GM12878 (cell line): ENCODE data around the gene RAD51B. TPM values are rescaled to one million over a fixed set of nuclear protein-coding genes. Genes with fewer than 3 reads are reported as not detected.
A peak's percentile ranks its signal among the peaks of the same experiment; 100 is the strongest.

ENCODE experiments used
- ATAC-seq: fragments of 200-7000 bp; cut with Tn5 transposase; 3 replicates; pipeline ENCODE4 v1.9.1; 2020; ENCODE audit warnings: mild to moderate bottlenecking, moderate library complexity
- BruUV-seq: library from RNA; stranded (reverse); fragments of 400-500 nt; replicated peaks from 2 replicates; lab custom pipeline; 2021; lab: Mats Ljungman, UMichigan
- CTCF ChIA-PET: fragments of 300-600 bp; sonication (Branson Sonifier 250); formaldehyde crosslinking; extraction: SDS; loops from one replicate; lab custom pipeline; 2021; ENCODE audit warnings: inconsistent platforms; lab: Yijun Ruan, JAX
- POLR2A ChIA-PET: fragments of 350-600 bp; formaldehyde crosslinking; extraction: SDS; loops from one replicate; lab custom pipeline; 2021; ENCODE audit warnings: inconsistent platforms; lab: Charles Lee
- RAD21 ChIA-PET: fragments of 300-600 bp; sonication (Branson Sonifier 250); formaldehyde crosslinking; loops from one replicate; lab custom pipeline; 2023; ENCODE audit warnings: antibody characterized with exemption; ENCODE audit not compliant: unreplicated experiment; lab: Charles Lee
- SMC1A ChIA-PET: fragments of 300-600 bp; sonication (Branson Sonifier 250); formaldehyde crosslinking; loops from one replicate; lab custom pipeline; 2023; ENCODE audit not compliant: unreplicated experiment, uncharacterized antibody; lab: Charles Lee
- DNase-seq: peaks from one replicate; pipeline ENCODE4 v3.0.0-alpha.2; 2011; ENCODE audit warnings: low read depth, low spot score
- FAIRE-seq: peaks from 3 replicates; lab custom pipeline; 2011; peaks lifted over from hg19 to GRCh38; lab: Jason Lieb, UNC
- H2AFZ ChIP-seq: 2 replicates; pipeline ENCODE4 v1.6.0; 2011; ENCODE audit warnings: low read depth, low read length, control low read depth; ENCODE audit not compliant: control insufficient read depth
- H3K27ac ChIP-seq: 2 replicates; pipeline ENCODE4 v1.5.1; 2011; ENCODE audit warnings: control low read depth; ENCODE audit not compliant: control insufficient read depth, insufficient read depth
- H3K27me3 ChIP-seq, 2 experiments: replicated peaks in 1 of 2; 2 replicates each; pipeline versions ENCODE4 v1.6.0 to v1.6.1; 2011; ENCODE audit warnings: low read length in 1 of 2; ENCODE audit not compliant: control insufficient read depth in 2 of 2, insufficient read depth in 2 of 2
- H3K36me3 ChIP-seq, 2 experiments: 2 replicates each; pipeline ENCODE4 v1.5.1; 2011; ENCODE audit warnings: low read length in 1 of 2; ENCODE audit not compliant: control insufficient read depth in 2 of 2, insufficient read depth in 2 of 2
- H3K4me1 ChIP-seq: 2 replicates; pipeline ENCODE4 v1.6.1; 2011; ENCODE audit warnings: mild to moderate bottlenecking, low read length, moderate library complexity, mixed read lengths; ENCODE audit not compliant: control insufficient read depth, insufficient read depth
- H3K4me2 ChIP-seq: 2 replicates; pipeline ENCODE4 v1.6.0; 2011; ENCODE audit warnings: control low read depth; ENCODE audit not compliant: control insufficient read depth, insufficient read depth
- H3K4me3 ChIP-seq: fragments of 200-600 bp; sonication (generic); 2 replicates; pipeline ENCODE4 v1.5.1; 2016
- H3K79me2 ChIP-seq: 2 replicates; pipeline ENCODE4 v1.6.0; 2011; ENCODE audit warnings: low read length; ENCODE audit not compliant: control insufficient read depth, insufficient read depth
- H3K9ac ChIP-seq: 2 replicates; pipeline ENCODE4 v1.8.0; 2011; ENCODE audit warnings: low read length, control low read depth, mixed read lengths; ENCODE audit not compliant: control insufficient read depth, insufficient read depth
- H3K9me3 ChIP-seq: replicated peaks from 3 replicates; pipeline ENCODE4 v1.5.1; 2011; ENCODE audit warnings: mild to moderate bottlenecking, low read length; ENCODE audit not compliant: control insufficient read depth, insufficient read depth
- H4K20me1 ChIP-seq: 2 replicates; pipeline ENCODE4 v1.6.0; 2011; ENCODE audit not compliant: control insufficient read depth, insufficient read depth
- SMAD1 ChIP-seq: fragments of 450-650 bp; IDR thresholded peaks from 2 replicates; pipeline ENCODE4 v1.6.1; 2018; ENCODE audit warnings: mild to moderate bottlenecking, low read depth; ENCODE audit not compliant: partially characterized antibody
- SMAD5 ChIP-seq: IDR thresholded peaks from 2 replicates; pipeline ENCODE4 v1.6.1; 2016; ENCODE audit warnings: antibody characterized with exemption, low read depth
- TCF12 ChIP-seq: IDR thresholded peaks from 2 replicates; pipeline ENCODE4 v1.6.1; 2011; ENCODE audit warnings: low read depth, mild to moderate bottlenecking, low read length
- ZBTB11 ChIP-seq: fragments of 450-650 bp; formaldehyde crosslinking; IDR thresholded peaks from 2 replicates; pipeline ENCODE4 v1.5.0; 2022; ENCODE audit warnings: mild to moderate bottlenecking, missing genetic modification characterization
- WGBS: methylation state at CpG from one replicate; pipeline ENCODE4 v1.1.6; 2016; ENCODE audit warnings: low lambda C conversion rate; ENCODE audit not compliant: insufficient replicate concordance, insufficient coverage; ENCODE audit errors: missing lambda C conversion rate; 5-methylcytosine and 5-hydroxymethylcytosine counted together
- in situ Hi-C: fragments of 300-500 bp; cut with MboI; formaldehyde crosslinking; loops from 9 replicates; pipeline ENCODE4 v1.14.3; 2018; ENCODE audit warnings: mixed read lengths
- intact Hi-C: fragments of 100-400 bp; cut with micrococcal nuclease; formaldehyde crosslinking; loops from one replicate; pipeline ENCODE4 v1.14.2; 2022; ENCODE audit not compliant: unreplicated experiment
- polyA plus RNA-seq, 11 experiments: library from polyadenylated mRNA; depleted of rRNA in 4 of 11; unstranded in 6 of 11; stranded (reverse) in 5 of 11; fragments of >200 nt; fragmentation: Nextera tagmentation in 4 of 11; fragmentation: Illumina TruSeq in 1 of 11; extraction: Ambion mirVana in 4 of 11; extraction: Trizol in 1 of 11; gene quantifications; 1 replicate in 1 of 11; 2 replicates in 10 of 11; pipeline versions ENCODE4 v1.2.1 to v1.2.3, GENCODE V29; 2011 to 2016; ENCODE audit warnings: inconsistent platforms in 2 of 11, missing spikeins in 2 of 11, low read depth in 1 of 11
- total RNA-seq, 4 experiments: library from RNA; depleted of rRNA in 3 of 4; stranded (reverse); fragments of >200 nt in 3 of 4; fragmentation: Illumina TruSeq in 1 of 4; extraction: Trizol in 1 of 4; gene quantifications; 2 replicates each; pipeline versions ENCODE4 v1.2.1 to v1.2.3, GENCODE V29; 2013 to 2021
- TF ChIP-seq, protein P1 (sequence below): IDR thresholded peaks from 2 replicates; pipeline ENCODE4 v1.6.1; 2011; ENCODE audit warnings: low read depth, mild to moderate bottlenecking, low read length, moderate library complexity, borderline replicate concordance; ENCODE audit errors: extremely low read depth

RAD51B gene
- total and polyA plus RNA-seq, 10 of the 15 experiments (the other 5 are each of a cell fraction or from before 2014, with no cell fraction given) = 9.8 to 26.8 (median 21.3) TPM

GRCh38 chr14:68449561-68450181 is 630.1 kb downstream of the RAD51B start:
- no peak for TF ChIP-seq SMAD1
- 0 out of 2 replicates have a peak, but pooled peaks have one; percentile 49 for TF ChIP-seq TCF12
- ATAC-seq = no peak
- RAD21 ChIA-PET = interaction anchor here (0.6 to 2.2 kb wide), 7 partner anchors 18 to 200 kb away, joined by 3 to 6 read pairs (median 4); no protein-coding TSS in a partner anchor
- POLR2A ChIA-PET = interaction anchor here (0.6 to 1.8 kb wide), 7 partner anchors 8 to 156 kb away, joined by 3 to 6 read pairs (median 3); no protein-coding TSS in a partner anchor
- CTCF ChIA-PET = interaction anchor here (0.6 to 3.4 kb wide), 4 partner anchors 17 to 274 kb away, joined by 3 to 9 read pairs (median 4); no protein-coding TSS in a partner anchor
- 92% methylated on average over 4 of the region's 4 CpGs for WGBS
- Histone ChIP-seq H3K27ac (0 out of 2 replicates have a peak overlapping the region, but pooled peaks have one; percentile 12), H3K79me2 (no peaks in the 10 kb centered on the region), H4K20me1 (no peaks in the 10 kb centered on the region), H3K4me2 (no peak overlapping the region), H3K27me3 (no peaks in the 10 kb centered on the region), H3K4me1 (peaks cover 5% of the 10 kb centered on the region; the same call in 1 of the 2 replicates), H3K9me3 (peaks cover 4% of the 10 kb centered on the region), H2AFZ (peak overlapping the region; percentile 42), H3K36me3 (no peaks in the 10 kb centered on the region), H3K4me3 (no peak overlapping the region), H3K9ac (no peak overlapping the region)
- BruUV-seq = no TSS peak
- intact Hi-C loops (no loop called here), in situ Hi-C loops (no loop called here)
- FAIRE-seq = no peak
- no peak for DNase-seq
- SMC1A ChIA-PET = interaction anchor here (0.6 to 3.4 kb wide), 13 partner anchors 8 to 340 kb away, joined by 3 to 17 read pairs (median 3); no protein-coding TSS in a partner anchor

- TF ChIP-seq SMAD5 (no peak), ZBTB11 (CRISPR knock-in tag) (no peak)
- TF ChIP-seq, protein P1, sequence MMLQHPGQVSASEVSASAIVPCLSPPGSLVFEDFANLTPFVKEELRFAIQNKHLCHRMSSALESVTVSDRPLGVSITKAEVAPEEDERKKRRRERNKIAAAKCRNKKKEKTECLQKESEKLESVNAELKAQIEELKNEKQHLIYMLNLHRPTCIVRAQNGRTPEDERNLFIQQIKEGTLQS = no peak
- no peaks in the 10 kb centered on the region for H3K27me3 ChIP-seq
- 96% methylated on average over 11 of the region's 11 CpGs for WGBS
- no TSS peak for BruUV-seq
- peaks cover 5% of the 10 kb centered on the region; the same call in 1 of the 2 replicates for H3K4me1 ChIP-seq
- intact Hi-C loops = no loop called here
- H3K9me3 ChIP-seq = peaks cover 10% of the 10 kb centered on the region
- no peak overlapping the region for H2AFZ ChIP-seq
- no peak overlapping the region for H3K27ac ChIP-seq
- no peak overlapping the region for H3K4me2 ChIP-seq
- H3K36me3 ChIP-seq = no peaks in the 10 kb centered on the region
- ChIA-PET POLR2A (interaction anchor here (0.9 to 1.8 kb wide), 4 partner anchors 9 to 42 kb away, joined by 3 to 6 read pairs (median 4); no protein-coding TSS in a partner anchor), SMC1A (interaction anchor here (0.6 to 3.4 kb wide), 9 partner anchors 9 to 115 kb away, joined by 3 to 17 read pairs (median 4); no protein-coding TSS in a partner anchor), CTCF (interaction anchor here (1.1 to 3.4 kb wide), 4 partner anchors 9 to 63 kb away, joined by 3 to 9 read pairs (median 4); no protein-coding TSS in a partner anchor), RAD21 (interaction anchor here (0.7 to 2.2 kb wide), 5 partner anchors 17 to 201 kb away, joined by 3 to 6 read pairs (median 5); no protein-coding TSS in a partner anchor)
- H3K9ac ChIP-seq = no peak overlapping the region
- no peak for ATAC-seq
- no peak overlapping the region for H3K4me3 ChIP-seq
- in situ Hi-C loops = no loop called here
- H3K79me2 ChIP-seq = no peaks in the 10 kb centered on the region
- FAIRE-seq = no peak
- no peaks in the 10 kb centered on the region for H4K20me1 ChIP-seq
- DNase-seq = no peak
Measured at GRCh38 chr14:68450391-68451120, 631.0 kb downstream of the RAD51B start.
